CD4-positive, alpha-beta memory T cell (primary cell): Measurements from ENCODE around the gene DRC7. TPM values are rescaled to one million over a fixed set of nuclear protein-coding genes. Genes with fewer than 3 reads are reported as not detected.
"Not testable (repeated sequence)": the region's sequence is repeated elsewhere in the genome, so short reads cannot be mapped to it uniquely, and the experiment has no call there.

ENCODE experiments used
- CTCF ChIA-PET: fragments of 350-600 bp; sonication (Branson Sonifier 250); formaldehyde crosslinking; loops from one replicate; lab custom pipeline; 2021; ENCODE audit warnings: inconsistent platforms; ENCODE audit not compliant: partially characterized antibody; lab: Charles Lee
- POLR2A ChIA-PET: fragments of 350-600 bp; sonication (Branson Sonifier 250); formaldehyde crosslinking; loops from one replicate; lab custom pipeline; 2021; ENCODE audit not compliant: partially characterized antibody; lab: Charles Lee
- DNase-seq, 5 donors: peaks; one replicate each; pipeline versions ENCODE4 v3.0.0 to v3.0.0-alpha.2; 2020 to 2022; ENCODE audit warnings: mixed read lengths in 1 of 5
- H3K27ac ChIP-seq: one replicate; pipeline ENCODE4 v1.7.0; 2013; ENCODE audit warnings: low read depth, low read length
- H3K27me3 ChIP-seq: 2 replicates; pipeline ENCODE4 v1.7.0; 2013; ENCODE audit warnings: mild to moderate bottlenecking, low read length, moderate library complexity; ENCODE audit not compliant: insufficient read depth
- H3K36me3 ChIP-seq: 2 replicates; pipeline ENCODE4 v1.7.0; 2013; ENCODE audit warnings: mild to moderate bottlenecking, low read length, moderate library complexity; ENCODE audit not compliant: insufficient read depth
- H3K4me1 ChIP-seq: 2 replicates; pipeline ENCODE4 v1.7.0; 2013; ENCODE audit warnings: mild to moderate bottlenecking, low read length, moderate library complexity; ENCODE audit not compliant: insufficient read depth
- H3K4me3 ChIP-seq, 2 donors: one replicate each; pipeline ENCODE4 v1.7.0; 2013; ENCODE audit warnings: low read length in 2 of 2, mild to moderate bottlenecking in 1 of 2
- H3K9me3 ChIP-seq, 2 donors: one replicate each; pipeline ENCODE4 v1.7.0; 2013; ENCODE audit warnings: low read length in 2 of 2, control low read depth in 1 of 2; ENCODE audit not compliant: control insufficient read depth in 1 of 2
- H3K27ac Mint-ChIP-seq, 7 donors: one replicate each; pipeline ENCODE4 v1.8.0; 2020 to 2021; ENCODE audit warnings: mixed read lengths in 7 of 7, mild to moderate bottlenecking in 6 of 7, inconsistent platforms in 3 of 7, moderate library complexity in 3 of 7
- H3K27me3 Mint-ChIP-seq, 2 donors: one replicate each; pipeline ENCODE4 v1.8.0; 2020 to 2021; ENCODE audit warnings: mixed read lengths in 2 of 2
- H3K36me3 Mint-ChIP-seq, 2 donors: one replicate each; pipeline ENCODE4 v1.8.0; 2020 to 2021; ENCODE audit warnings: mixed read lengths in 2 of 2, inconsistent platforms in 1 of 2, mild to moderate bottlenecking in 1 of 2
- H3K4me1 Mint-ChIP-seq, 4 donors: one replicate each; pipeline ENCODE4 v1.8.0; 2020 to 2021; ENCODE audit warnings: mixed read lengths in 4 of 4, mild to moderate bottlenecking in 1 of 4
- H3K4me3 Mint-ChIP-seq, 8 donors: one replicate each; pipeline ENCODE4 v1.8.0; 2020 to 2021; ENCODE audit warnings: mixed read lengths in 8 of 8, mild to moderate bottlenecking in 7 of 8, moderate library complexity in 6 of 8, inconsistent platforms in 3 of 8
- H3K9me3 Mint-ChIP-seq, 8 donors: one replicate each; pipeline ENCODE4 v1.8.0; 2020 to 2021; ENCODE audit warnings: mixed read lengths in 8 of 8, mild to moderate bottlenecking in 5 of 8, inconsistent platforms in 3 of 8, moderate library complexity in 1 of 8
- intact Hi-C: fragments of 100-400 bp; cut with micrococcal nuclease; formaldehyde crosslinking; loops from one replicate; pipeline ENCODE4 v1.15.1; 2023
- polyA plus RNA-seq, 2 donors: library from polyadenylated mRNA; unstranded; fragments of 300-500 nt; fragmentation: Illumina TruSeq; gene quantifications; one replicate each; pipeline ENCODE4 v1.2.3, GENCODE V29; 2021
- total RNA-seq, 2 experiments: library from RNA; stranded (reverse); gene quantifications; one replicate each; pipeline ENCODE4 v1.2.3, GENCODE V29; 2021

Gene DRC7
- total and polyA plus RNA-seq, 4 experiments from 2014 or later: not detected

- Mint-ChIP-seq H3K9me3 (no peaks in the 10 kb centered on the region), H3K4me1 (no peaks in the 10 kb centered on the region), H3K36me3 (no peaks in the 10 kb centered on the region), H3K27me3 (peaks cover 2% of the 10 kb centered on the region in 2 donors), H3K4me3 (no peak overlapping the region), H3K27ac (no peak overlapping the region)
- intact Hi-C loops: no loop called here
- ChIA-PET CTCF (no interaction called here), POLR2A (no interaction called here)
- Histone ChIP-seq H3K4me1 (no peaks in the 10 kb centered on the region), H3K36me3 (no peaks in the 10 kb centered on the region), H3K27ac (no peak overlapping the region), H3K9me3 (no peaks in the 10 kb centered on the region), H3K4me3 (no peak overlapping the region), H3K27me3 (no peaks in the 10 kb centered on the region)
- no peak for DNase-seq
Observed at GRCh38 chr16:57667048-57667525, 27.5 kb upstream of the DRC7 start.

GRCh38 chr16:57667526-57668262 is 26.9 kb upstream of the DRC7 start:
- H3K36me3 Mint-ChIP-seq: no peaks in the 10 kb centered on the region
- H3K9me3 ChIP-seq: no peaks in the 10 kb centered on the region
- H3K27ac Mint-ChIP-seq: no peak overlapping the region
- H3K27me3 ChIP-seq: no peaks in the 10 kb centered on the region
- ChIA-PET POLR2A (no interaction called here), CTCF (no interaction called here)
- H3K4me1 Mint-ChIP-seq: no peaks in the 10 kb centered on the region
- H3K27ac ChIP-seq: no peak overlapping the region
- H3K4me3 ChIP-seq: no peak overlapping the region
- DNase-seq: no peak
- intact Hi-C loops: no loop called here
- H3K36me3 ChIP-seq: no peaks in the 10 kb centered on the region
- H3K9me3 Mint-ChIP-seq: no peaks in the 10 kb centered on the region
- peaks cover 2% of the 10 kb centered on the region in 2 donors for H3K27me3 Mint-ChIP-seq
- no peak overlapping the region for H3K4me3 Mint-ChIP-seq
- H3K4me1 ChIP-seq: no peaks in the 10 kb centered on the region

- peaks cover 2 to 3% of the 10 kb centered on the region in 2 donors for H3K27me3 Mint-ChIP-seq
- POLR2A ChIA-PET: no interaction called here
- H3K27ac ChIP-seq: no peak within 1 kb of the TSS
- intact Hi-C loops: no loop called here
- H3K27me3 ChIP-seq: no peaks in the 10 kb centered on the region
- H3K36me3 ChIP-seq: no peaks in the 10 kb centered on the region
- no peaks in the 10 kb centered on the region for H3K9me3 ChIP-seq
- H3K4me1 Mint-ChIP-seq: no peaks in the 10 kb centered on the region
- H3K27ac Mint-ChIP-seq: no peak within 1 kb of the TSS
- no peaks in the 10 kb centered on the region for H3K36me3 Mint-ChIP-seq
- no peaks in the 10 kb centered on the region for H3K4me1 ChIP-seq
- H3K4me3 Mint-ChIP-seq: no peak within 1 kb of the TSS
- H3K9me3 Mint-ChIP-seq: no peaks in the 10 kb centered on the region
- CTCF ChIA-PET: no interaction called here
- H3K4me3 ChIP-seq: no peak within 1 kb of the TSS
- DNase-seq: no peak
Observed at GRCh38 chr16:57668263-57668571, 26.4 kb upstream of the DRC7 start, which contains the start of gene ADGRG3. Gene ADGRG3 (plus strand): TSS chr16:57668306. CDS start chr16:57668348, 42 bp downstream.

GRCh38 chr16:57668630-57669475 is 25.8 kb upstream of the DRC7 start:
- H3K27ac Mint-ChIP-seq: no peak overlapping the region
- H3K4me3 Mint-ChIP-seq: no peak overlapping the region
- H3K27me3 ChIP-seq: no peaks in the 10 kb centered on the region
- ChIA-PET CTCF (no interaction called here), POLR2A (no interaction called here)
- H3K36me3 Mint-ChIP-seq: no peaks in the 10 kb centered on the region
- H3K9me3 ChIP-seq: no peaks in the 10 kb centered on the region
- intact Hi-C loops: no loop called here
- DNase-seq: no peak
- H3K36me3 ChIP-seq: no peaks in the 10 kb centered on the region
- no peaks in the 10 kb centered on the region for H3K9me3 Mint-ChIP-seq
- H3K27me3 Mint-ChIP-seq: peaks cover 2 to 3% of the 10 kb centered on the region in 2 donors
- H3K27ac ChIP-seq: no peak overlapping the region
- H3K4me1 Mint-ChIP-seq: no peaks in the 10 kb centered on the region
- H3K4me1 ChIP-seq: no peaks in the 10 kb centered on the region
- no peak overlapping the region for H3K4me3 ChIP-seq

GRCh38 chr16:57669476-57670162 is 25.0 kb upstream of the DRC7 start:
- H3K27me3 ChIP-seq: no peaks in the 10 kb centered on the region
- Mint-ChIP-seq H3K27me3 (peaks cover 2 to 3% of the 10 kb centered on the region in 2 donors), H3K9me3 (no peaks in the 10 kb centered on the region), H3K4me1 (no peaks in the 10 kb centered on the region), H3K4me3 (no peak overlapping the region), H3K36me3 (no peaks in the 10 kb centered on the region), H3K27ac (no peak overlapping the region)
- CTCF ChIA-PET: no interaction called here
- intact Hi-C loops: no loop called here
- H3K9me3 ChIP-seq: no peaks in the 10 kb centered on the region
- no peaks in the 10 kb centered on the region for H3K36me3 ChIP-seq
- no peak overlapping the region for H3K4me3 ChIP-seq
- POLR2A ChIA-PET: no interaction called here
- no peak overlapping the region for H3K27ac ChIP-seq
- no peak for DNase-seq
- no peaks in the 10 kb centered on the region for H3K4me1 ChIP-seq

- no peaks in the 10 kb centered on the region for H3K9me3 ChIP-seq
- Mint-ChIP-seq H3K36me3 (no peaks in the 10 kb centered on the region), H3K27ac (no peak overlapping the region), H3K27me3 (peaks cover 2 to 3% of the 10 kb centered on the region in 2 donors), H3K4me3 (no peak overlapping the region), H3K9me3 (no peaks in the 10 kb centered on the region), H3K4me1 (no peaks in the 10 kb centered on the region)
- H3K4me1 ChIP-seq: no peaks in the 10 kb centered on the region
- ChIA-PET CTCF (no interaction called here), POLR2A (no interaction called here)
- H3K27ac ChIP-seq: no peak overlapping the region
- no peak for DNase-seq
- intact Hi-C loops: no loop called here
- H3K36me3 ChIP-seq: no peaks in the 10 kb centered on the region
- H3K4me3 ChIP-seq: no peak overlapping the region
- H3K27me3 ChIP-seq: no peaks in the 10 kb centered on the region
Observed at GRCh38 chr16:57670196-57670595, 24.4 kb upstream of the DRC7 start.

- H3K4me1 ChIP-seq, H3K36me3 Mint-ChIP-seq, POLR2A ChIA-PET, H3K27ac ChIP-seq, H3K4me3 Mint-ChIP-seq, H3K27me3 Mint-ChIP-seq, H3K4me1 Mint-ChIP-seq, H3K9me3 Mint-ChIP-seq, CTCF ChIA-PET, H3K36me3 ChIP-seq, intact Hi-C loops, H3K4me3 ChIP-seq, H3K27me3 ChIP-seq, H3K9me3 ChIP-seq, H3K27ac Mint-ChIP-seq, DNase-seq: not testable (repeated sequence)
Observed at GRCh38 chr16:57671451-57671850, 23.2 kb upstream of the DRC7 start.
